NCI-H1048 (cell line): ENCODE measurements around the gene VTCN1.
"Not testable (repeated sequence)": the region's sequence is repeated elsewhere in the genome, so short reads cannot be mapped to it uniquely, and the experiment has no call there.

Source experiments
- DNase-seq: peaks from one replicate; lab custom pipeline; 2025; lab: John Stamatoyannopoulos, UW

VTCN1 gene

GRCh38 chr1:117123274-117123673, 87.5 kb downstream of the VTCN1 start:
- no peak for DNase-seq

GRCh38 chr1:117122330-117123025, 88.2 kb downstream of the VTCN1 start:
- no peak for DNase-seq

GRCh38 chr1:117121589-117122329, 89.0 kb downstream of the VTCN1 start, which contains the start of gene TRIM45:
Gene TRIM45 (minus strand): TSS chr1:117121749. CDS start chr1:117121201, 548 bp downstream.
- DNase-seq = peak; percentile 88

GRCh38 chr1:117120774-117121588, 89.7 kb downstream of the VTCN1 start:
- DNase-seq = no peak

- DNase-seq = not testable (repeated sequence)
These were observed 91.6 kb downstream of the VTCN1 start for GRCh38 chr1:117119144-117119543.

GRCh38 chr1:117118137-117118536, 92.6 kb downstream of the VTCN1 start:
- DNase-seq = no peak

- no peak for DNase-seq
These were observed 93.0 kb downstream of the VTCN1 start for GRCh38 chr1:117117697-117118096.

GRCh38 chr1:117116784-117117130, 94.0 kb downstream of the VTCN1 start:
- DNase-seq = no peak

- DNase-seq = no peak
These were observed 94.5 kb downstream of the VTCN1 start for GRCh38 chr1:117116090-117116783.

GRCh38 chr1:117114877-117115276, 95.8 kb downstream of the VTCN1 start:
- DNase-seq = no peak

GRCh38 chr1:117113199-117113598, 97.5 kb downstream of the VTCN1 start:
- no peak for DNase-seq

- DNase-seq = no peak
These were observed 98.5 kb downstream of the VTCN1 start for GRCh38 chr1:117112047-117112717.

GRCh38 chr1:117110774-117111173, 100.0 kb downstream of the VTCN1 start:
- no peak for DNase-seq

GRCh38 chr1:117107364-117107763, 103.4 kb downstream of the VTCN1 start:
- no peak for DNase-seq

GRCh38 chr1:117106478-117106877, 104.2 kb downstream of the VTCN1 start:
- no peak for DNase-seq

- DNase-seq = no peak
These were observed 105.0 kb downstream of the VTCN1 start for GRCh38 chr1:117105722-117106121.

GRCh38 chr1:117104986-117105385, 105.7 kb downstream of the VTCN1 start:
- DNase-seq = no peak

- DNase-seq = not testable (repeated sequence)
These were observed 108.9 kb downstream of the VTCN1 start for GRCh38 chr1:117101858-117102257.

GRCh38 chr1:117101334-117101733, 109.4 kb downstream of the VTCN1 start:
- no peak for DNase-seq

GRCh38 chr1:117098287-117098890, 112.3 kb downstream of the VTCN1 start:
- no peak for DNase-seq

GRCh38 chr1:117097443-117097842, 113.3 kb downstream of the VTCN1 start:
- no peak for DNase-seq
